ENCODE data around the gene IGSF3.

- no peak for TF ChIP-seq CTCF (optimal IDR thresholded peaks at IDR 0.05 in 1 of 3, IDR thresholded peaks at IDR 0.05 in 1 of 3, conservative IDR thresholded peaks at IDR 0.05 in 1 of 3; ENCODE audit: extremely low read depth in 1 of 3, insufficient read depth in 2 of 3, low read length in 3 of 3)
- TF ChIP-seq EZH2 (IDR thresholded peaks at IDR 0.05; ENCODE audit: low read length) = no peak
These were observed 138.3 kb downstream of the IGSF3 start for GRCh38 chr1:116529199-116529631.

Data from keratinocyte (primary cell).